ENCODE measurements around the gene ASAP3. TPM values are rescaled to one million over a fixed set of nuclear protein-coding genes. Genes with fewer than 3 reads are reported as not detected.

The ASAP3 gene
- total RNA-seq, 2 donors from 2014 or later: 33.9 to 47.1 TPM

- DNase-seq: no peak
- intact Hi-C loops (cut with DNase I, micrococcal nuclease): no loop called here
- no peak for ATAC-seq
These were observed 2.9 kb downstream of the ASAP3 start for GRCh38 chr1:23481026-23481597.

DNA sequence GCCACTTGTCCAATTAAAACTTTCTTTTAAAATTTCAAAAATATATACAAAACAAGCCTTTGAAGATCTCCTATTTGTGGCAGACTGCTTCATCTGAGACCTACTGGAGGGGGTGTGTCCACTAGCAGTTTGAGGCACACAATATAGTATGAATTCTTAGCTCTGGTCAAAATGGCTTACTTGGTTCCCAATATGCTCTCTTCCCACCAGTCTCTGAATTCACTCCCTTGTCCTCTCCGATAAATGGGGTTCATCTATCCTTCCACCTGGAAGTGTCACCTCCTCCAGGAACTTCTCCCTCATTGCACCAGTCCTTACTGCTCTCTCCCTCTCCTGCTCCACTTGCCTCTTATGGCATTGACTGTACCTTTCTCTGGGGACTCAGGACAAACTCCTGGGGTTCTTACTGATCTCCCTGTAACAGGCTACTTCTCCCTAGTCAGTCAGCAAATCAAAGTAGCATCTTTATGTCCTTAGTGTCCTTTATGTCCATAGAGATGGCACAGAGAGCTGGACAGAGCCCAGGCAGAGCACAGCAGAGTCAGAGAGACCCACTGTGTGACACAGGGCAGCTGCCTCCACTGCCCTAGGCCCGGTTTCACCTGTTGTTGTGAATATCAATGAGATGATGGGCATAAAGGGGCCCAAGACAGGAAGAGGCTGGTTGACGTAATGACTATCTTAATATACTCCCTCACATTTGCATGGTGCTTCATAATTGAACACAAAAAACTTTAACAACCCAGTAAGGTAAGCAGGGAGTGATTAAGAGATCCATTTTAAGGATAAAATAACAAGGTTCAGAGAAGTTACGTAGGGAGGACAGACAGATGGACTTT, 3.6 kb downstream of the ASAP3 start:
- ATAC-seq (no peak), DNase-seq (no peak)
- intact Hi-C loops (cut with DNase I, micrococcal nuclease): no loop called here

DNA sequence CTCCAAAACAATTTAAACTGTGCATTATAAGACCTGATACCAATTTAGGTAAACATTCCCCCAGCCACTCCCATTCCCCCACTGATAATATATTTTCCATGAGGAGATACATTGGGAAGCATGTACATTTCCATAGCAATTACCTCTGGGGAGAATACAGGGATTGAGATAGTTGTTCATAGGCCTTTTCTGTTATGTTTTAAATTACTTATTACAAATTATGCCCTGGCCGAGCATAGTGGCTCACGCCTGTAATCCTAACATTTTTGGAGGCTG, 4.4 kb downstream of the ASAP3 start:
- DNase-seq (no peak), ATAC-seq (no peak)
- intact Hi-C loops (cut with DNase I, micrococcal nuclease): no loop called here

GRCh38 chr1:23478896-23479665, 4.9 kb downstream of the ASAP3 start:
- intact Hi-C loops (cut with DNase I, micrococcal nuclease): no loop called here
- DNase-seq (no peak), ATAC-seq (peak; percentile 25)

DNA sequence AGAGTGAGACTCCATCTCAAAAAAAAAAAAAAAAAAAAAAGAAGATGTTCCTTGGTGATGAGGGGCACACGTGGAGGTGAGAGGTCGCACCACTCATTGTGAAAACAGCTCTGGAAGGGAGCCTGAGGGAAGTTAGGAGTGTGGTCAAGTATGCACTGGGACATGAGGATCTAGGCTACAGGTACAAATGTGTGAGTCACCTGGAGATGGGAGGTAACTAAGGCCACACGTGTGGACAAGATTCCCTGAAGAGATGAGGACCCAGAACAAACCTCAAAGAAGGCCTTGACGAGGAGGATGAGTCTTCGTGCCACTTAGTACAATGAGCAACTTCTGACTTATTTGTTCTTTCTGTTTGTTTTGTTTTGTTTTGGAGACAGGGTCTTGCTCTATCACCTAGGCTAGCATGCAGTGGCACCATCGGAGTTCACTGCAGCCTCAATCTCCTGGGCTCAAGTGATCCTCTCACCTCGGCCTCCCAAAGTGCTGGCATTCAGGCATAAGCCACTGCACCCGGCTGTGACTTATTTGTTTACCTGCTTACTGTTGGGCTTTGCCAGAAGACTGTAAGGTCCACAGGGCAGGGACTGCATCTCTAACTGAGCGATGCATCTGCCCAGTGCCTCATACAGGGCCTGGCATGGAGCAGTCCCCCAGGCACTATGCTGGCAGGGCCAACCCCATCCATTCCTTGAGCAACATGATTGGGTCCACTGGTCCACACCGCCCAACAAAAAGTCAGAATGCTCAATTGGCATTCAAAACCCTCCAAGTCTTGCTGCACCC, 6.4 kb downstream of the ASAP3 start:
- intact Hi-C loops (cut with DNase I, micrococcal nuclease): no loop called here
- no peak for ATAC-seq
- no peak for DNase-seq

- intact Hi-C loops (cut with DNase I, micrococcal nuclease): no loop called here
- no peak for DNase-seq
- ATAC-seq: no peak
These were observed 8.3 kb downstream of the ASAP3 start for GRCh38 chr1:23475641-23476040.

DNA sequence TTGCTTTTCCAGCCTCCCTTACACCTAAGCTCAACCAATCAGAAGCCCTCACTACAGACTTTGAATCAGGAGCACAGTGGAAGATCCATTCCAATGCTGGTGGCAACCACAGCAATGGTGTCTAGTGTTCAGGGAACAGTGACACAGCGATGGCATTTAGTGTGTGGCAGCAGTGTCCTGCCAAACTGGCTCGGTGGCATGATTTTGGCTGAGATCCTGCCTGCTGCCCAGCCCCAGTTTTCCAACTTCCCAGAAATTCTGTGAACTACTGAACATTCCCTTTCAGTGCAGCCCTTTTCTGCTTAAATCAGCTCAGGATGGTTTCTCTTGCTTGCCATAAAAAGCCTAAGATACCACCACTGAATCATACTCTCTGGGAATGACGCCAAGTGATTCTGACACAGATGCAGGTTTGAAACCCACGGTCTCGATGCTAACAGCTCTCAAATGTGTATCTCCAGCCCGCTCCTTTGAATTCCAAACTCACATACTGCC, 8.8 kb downstream of the ASAP3 start:
- ATAC-seq (no peak), DNase-seq (no peak)
- intact Hi-C loops (cut with DNase I, micrococcal nuclease): no loop called here

- no peak for ATAC-seq
- intact Hi-C loops (cut with DNase I, micrococcal nuclease): no loop called here
- DNase-seq: no peak
These were observed 10.8 kb downstream of the ASAP3 start for GRCh38 chr1:23473037-23473800.

DNA sequence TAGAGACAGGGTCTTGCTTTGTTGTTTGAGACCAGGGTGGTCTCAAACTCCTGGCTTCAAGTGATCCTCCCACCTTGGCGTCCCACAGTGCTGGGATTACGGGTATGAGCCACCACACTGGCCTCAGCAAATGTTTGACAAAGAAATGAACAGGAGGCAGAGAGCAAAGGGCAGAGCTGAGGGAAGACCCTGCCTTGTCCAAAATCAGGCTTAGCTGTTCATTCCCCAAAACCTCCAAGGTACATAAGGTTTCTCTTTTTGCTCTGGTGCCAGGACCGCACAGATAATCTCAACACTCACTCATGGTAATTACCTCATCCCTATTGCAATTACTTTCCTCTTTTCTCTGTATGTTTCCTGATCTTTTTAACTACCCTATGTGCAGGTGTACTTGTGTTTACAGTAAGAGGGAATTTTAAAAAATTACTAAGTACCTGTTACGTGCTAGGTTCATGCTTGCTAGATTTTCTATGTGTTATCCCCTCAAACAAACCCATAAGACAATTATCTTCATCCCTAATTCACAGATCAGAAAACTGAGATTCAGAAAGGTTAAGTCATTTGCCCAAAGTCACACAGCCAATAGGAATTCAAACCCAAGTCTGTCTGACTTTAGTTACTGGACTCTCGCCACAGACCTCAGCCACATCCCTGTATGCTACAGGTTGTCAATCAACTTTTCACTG, 11.5 kb downstream of the ASAP3 start:
- ATAC-seq: peak; percentile 56
- intact Hi-C loops (cut with DNase I, micrococcal nuclease): no loop called here
- no peak for DNase-seq

- no peak for ATAC-seq
These were observed 12.4 kb downstream of the ASAP3 start for GRCh38 chr1:23471473-23472075.

GRCh38 chr1:23470282-23471070, 13.5 kb downstream of the ASAP3 start:
- no peak for ATAC-seq
- intact Hi-C loops (cut with DNase I, micrococcal nuclease): no loop called here
- DNase-seq: no peak

More at GRCh38 chr1:23471473-23472075, 12.4 kb downstream of the ASAP3 start:
- intact Hi-C loops (cut with DNase I, micrococcal nuclease): no loop called here
- no peak for DNase-seq

DNA sequence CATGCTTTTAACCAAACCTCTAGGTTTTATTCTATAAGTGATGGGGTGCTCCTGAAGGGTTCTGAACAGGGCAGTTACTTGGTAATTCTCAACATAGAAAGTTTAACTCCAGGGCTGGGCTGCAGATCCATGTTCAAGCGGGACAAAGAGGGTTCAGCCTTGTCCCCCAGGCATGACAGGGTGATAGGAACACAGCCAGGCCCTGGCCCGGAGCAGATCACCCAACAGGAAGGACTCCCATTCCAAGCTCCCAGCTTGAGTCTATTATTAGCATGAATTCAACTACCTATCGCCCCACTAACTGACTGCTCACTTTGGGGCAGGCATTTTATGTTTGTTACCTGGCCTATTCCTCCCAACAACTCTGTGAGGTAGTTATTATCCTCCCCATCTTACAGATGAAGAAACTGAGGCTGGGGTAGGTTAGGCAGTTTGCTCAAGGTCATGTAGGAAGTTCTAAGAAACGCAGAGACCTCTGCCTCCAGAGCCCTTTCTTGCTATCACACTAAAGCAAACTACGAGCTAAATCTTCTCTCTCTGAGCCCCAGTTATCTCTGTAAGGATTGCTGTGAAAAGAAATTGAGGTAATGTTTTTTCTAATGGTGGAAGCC, 14.5 kb downstream of the ASAP3 start:
- DNase-seq (no peak), ATAC-seq (no peak)
- intact Hi-C loops (cut with DNase I, micrococcal nuclease): no loop called here

- no peak for DNase-seq
- no peak for ATAC-seq
- intact Hi-C loops (cut with DNase I, micrococcal nuclease): no loop called here
These were observed 17.5 kb downstream of the ASAP3 start for GRCh38 chr1:23466423-23466989.

DNA sequence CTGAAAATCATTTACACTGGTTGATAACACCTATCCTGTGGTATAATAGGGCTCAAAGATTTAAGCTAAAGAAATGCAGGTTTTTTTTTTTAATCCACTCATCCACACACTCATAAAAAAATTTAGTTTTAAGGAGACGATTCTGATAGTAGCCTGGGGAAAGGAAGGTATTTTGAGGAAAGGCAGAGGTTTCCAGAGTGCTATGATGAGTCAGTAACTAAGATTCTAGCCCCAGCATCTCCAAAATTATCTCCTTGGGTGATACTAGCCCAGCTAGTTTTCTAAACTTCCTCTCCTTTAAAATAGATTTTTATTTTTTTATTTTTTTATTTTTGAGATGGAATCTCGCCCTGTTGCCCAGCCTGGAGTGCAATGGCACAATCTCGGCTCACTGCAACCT, 20.7 kb downstream of the ASAP3 start:
- no peak for DNase-seq
- ATAC-seq: no peak
- intact Hi-C loops (cut with DNase I, micrococcal nuclease): no loop called here

DNA sequence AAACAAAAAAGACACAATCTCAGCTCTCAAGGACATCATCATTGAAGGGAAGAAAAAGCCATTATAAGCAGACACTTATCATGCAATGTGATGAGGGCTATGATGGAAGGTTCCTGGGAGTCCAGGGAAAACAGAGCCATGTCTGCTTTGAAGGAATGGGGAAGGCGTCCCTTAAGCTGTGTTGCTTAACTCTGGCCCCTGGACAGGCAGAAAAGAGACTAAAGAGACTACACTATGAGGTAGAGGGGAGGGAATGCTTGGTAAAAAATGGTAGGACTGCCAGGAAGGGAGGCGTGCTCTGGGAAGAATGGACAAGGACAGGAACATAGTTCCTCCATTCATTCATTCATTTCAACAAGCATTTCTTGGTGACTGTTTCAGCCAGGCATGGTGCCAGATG, 21.2 kb downstream of the ASAP3 start:
- ATAC-seq (no peak), DNase-seq (no peak)
- intact Hi-C loops (cut with DNase I, micrococcal nuclease): no loop called here

GRCh38 chr1:23461050-23461449, 22.9 kb downstream of the ASAP3 start:
- DNase-seq (no peak), ATAC-seq (no peak)
- intact Hi-C loops (cut with DNase I, micrococcal nuclease): no loop called here
